ENCODE results near the gene RALGDS.

DNA sequence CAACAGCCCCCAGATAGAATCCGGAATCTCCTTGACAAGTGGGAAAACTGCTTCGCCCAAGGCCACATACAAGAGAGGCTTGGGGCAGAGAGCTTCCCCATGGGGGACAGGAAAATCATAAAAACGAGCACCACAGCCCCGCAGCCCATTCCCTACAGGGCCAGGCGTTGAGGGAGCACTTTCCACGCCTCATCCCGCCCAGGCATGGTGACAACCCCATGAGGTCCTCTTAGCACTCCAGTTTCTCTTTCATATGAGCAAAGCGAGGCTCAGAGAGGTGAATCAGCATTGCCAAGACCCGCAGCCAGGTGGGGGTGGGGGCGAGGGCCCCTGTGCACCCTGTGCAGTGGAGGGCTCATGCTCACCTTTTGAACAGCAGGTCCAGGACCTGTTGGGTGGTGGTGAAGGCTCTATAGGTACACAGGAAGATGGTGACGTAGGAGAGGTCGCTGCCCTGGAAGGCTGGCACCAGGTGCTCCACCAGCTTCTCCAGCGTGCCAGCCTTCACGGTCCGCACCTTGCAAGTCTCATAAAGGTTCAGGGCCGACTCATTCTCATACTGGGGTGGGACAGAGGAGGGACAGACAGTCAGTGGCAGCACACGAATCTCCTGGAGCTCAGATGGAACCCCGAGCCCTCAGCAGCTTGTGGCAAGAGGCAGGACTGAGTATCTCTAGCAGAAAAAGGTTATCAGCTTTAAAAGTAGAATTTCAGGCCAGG lies 10.9 kb downstream of the RALGDS start:
- TF ChIP-seq, protein P1, sequence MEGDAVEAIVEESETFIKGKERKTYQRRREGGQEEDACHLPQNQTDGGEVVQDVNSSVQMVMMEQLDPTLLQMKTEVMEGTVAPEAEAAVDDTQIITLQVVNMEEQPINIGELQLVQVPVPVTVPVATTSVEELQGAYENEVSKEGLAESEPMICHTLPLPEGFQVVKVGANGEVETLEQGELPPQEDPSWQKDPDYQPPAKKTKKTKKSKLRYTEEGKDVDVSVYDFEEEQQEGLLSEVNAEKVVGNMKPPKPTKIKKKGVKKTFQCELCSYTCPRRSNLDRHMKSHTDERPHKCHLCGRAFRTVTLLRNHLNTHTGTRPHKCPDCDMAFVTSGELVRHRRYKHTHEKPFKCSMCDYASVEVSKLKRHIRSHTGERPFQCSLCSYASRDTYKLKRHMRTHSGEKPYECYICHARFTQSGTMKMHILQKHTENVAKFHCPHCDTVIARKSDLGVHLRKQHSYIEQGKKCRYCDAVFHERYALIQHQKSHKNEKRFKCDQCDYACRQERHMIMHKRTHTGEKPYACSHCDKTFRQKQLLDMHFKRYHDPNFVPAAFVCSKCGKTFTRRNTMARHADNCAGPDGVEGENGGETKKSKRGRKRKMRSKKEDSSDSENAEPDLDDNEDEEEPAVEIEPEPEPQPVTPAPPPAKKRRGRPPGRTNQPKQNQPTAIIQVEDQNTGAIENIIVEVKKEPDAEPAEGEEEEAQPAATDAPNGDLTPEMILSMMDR (conservative IDR thresholded peaks at IDR 0.05; ENCODE audit: low read depth in 2 of 2), result no peak
- TF ChIP-seq POLR2AphosphoS5 (IDR thresholded peaks at IDR 0.05; ENCODE audit: low read depth) (no peak), EZH2 (IDR thresholded peaks at IDR 0.05; ENCODE audit: low read depth, unreplicated experiment) (no peak), EZH2phosphoT487 (IDR thresholded peaks at IDR 0.05; ENCODE audit: unreplicated experiment) (no peak), CREB1 (CRISPR knock-in tag; IDR thresholded peaks at IDR 0.05; ENCODE audit: low read depth) (no peak), ZNF114 (CRISPR knock-in tag; IDR thresholded peaks at IDR 0.05) (no peak), ZNF331 (CRISPR knock-in tag; IDR thresholded peaks at IDR 0.05; ENCODE audit: low read depth) (no peak)
- TF ChIP-seq, protein P2, sequence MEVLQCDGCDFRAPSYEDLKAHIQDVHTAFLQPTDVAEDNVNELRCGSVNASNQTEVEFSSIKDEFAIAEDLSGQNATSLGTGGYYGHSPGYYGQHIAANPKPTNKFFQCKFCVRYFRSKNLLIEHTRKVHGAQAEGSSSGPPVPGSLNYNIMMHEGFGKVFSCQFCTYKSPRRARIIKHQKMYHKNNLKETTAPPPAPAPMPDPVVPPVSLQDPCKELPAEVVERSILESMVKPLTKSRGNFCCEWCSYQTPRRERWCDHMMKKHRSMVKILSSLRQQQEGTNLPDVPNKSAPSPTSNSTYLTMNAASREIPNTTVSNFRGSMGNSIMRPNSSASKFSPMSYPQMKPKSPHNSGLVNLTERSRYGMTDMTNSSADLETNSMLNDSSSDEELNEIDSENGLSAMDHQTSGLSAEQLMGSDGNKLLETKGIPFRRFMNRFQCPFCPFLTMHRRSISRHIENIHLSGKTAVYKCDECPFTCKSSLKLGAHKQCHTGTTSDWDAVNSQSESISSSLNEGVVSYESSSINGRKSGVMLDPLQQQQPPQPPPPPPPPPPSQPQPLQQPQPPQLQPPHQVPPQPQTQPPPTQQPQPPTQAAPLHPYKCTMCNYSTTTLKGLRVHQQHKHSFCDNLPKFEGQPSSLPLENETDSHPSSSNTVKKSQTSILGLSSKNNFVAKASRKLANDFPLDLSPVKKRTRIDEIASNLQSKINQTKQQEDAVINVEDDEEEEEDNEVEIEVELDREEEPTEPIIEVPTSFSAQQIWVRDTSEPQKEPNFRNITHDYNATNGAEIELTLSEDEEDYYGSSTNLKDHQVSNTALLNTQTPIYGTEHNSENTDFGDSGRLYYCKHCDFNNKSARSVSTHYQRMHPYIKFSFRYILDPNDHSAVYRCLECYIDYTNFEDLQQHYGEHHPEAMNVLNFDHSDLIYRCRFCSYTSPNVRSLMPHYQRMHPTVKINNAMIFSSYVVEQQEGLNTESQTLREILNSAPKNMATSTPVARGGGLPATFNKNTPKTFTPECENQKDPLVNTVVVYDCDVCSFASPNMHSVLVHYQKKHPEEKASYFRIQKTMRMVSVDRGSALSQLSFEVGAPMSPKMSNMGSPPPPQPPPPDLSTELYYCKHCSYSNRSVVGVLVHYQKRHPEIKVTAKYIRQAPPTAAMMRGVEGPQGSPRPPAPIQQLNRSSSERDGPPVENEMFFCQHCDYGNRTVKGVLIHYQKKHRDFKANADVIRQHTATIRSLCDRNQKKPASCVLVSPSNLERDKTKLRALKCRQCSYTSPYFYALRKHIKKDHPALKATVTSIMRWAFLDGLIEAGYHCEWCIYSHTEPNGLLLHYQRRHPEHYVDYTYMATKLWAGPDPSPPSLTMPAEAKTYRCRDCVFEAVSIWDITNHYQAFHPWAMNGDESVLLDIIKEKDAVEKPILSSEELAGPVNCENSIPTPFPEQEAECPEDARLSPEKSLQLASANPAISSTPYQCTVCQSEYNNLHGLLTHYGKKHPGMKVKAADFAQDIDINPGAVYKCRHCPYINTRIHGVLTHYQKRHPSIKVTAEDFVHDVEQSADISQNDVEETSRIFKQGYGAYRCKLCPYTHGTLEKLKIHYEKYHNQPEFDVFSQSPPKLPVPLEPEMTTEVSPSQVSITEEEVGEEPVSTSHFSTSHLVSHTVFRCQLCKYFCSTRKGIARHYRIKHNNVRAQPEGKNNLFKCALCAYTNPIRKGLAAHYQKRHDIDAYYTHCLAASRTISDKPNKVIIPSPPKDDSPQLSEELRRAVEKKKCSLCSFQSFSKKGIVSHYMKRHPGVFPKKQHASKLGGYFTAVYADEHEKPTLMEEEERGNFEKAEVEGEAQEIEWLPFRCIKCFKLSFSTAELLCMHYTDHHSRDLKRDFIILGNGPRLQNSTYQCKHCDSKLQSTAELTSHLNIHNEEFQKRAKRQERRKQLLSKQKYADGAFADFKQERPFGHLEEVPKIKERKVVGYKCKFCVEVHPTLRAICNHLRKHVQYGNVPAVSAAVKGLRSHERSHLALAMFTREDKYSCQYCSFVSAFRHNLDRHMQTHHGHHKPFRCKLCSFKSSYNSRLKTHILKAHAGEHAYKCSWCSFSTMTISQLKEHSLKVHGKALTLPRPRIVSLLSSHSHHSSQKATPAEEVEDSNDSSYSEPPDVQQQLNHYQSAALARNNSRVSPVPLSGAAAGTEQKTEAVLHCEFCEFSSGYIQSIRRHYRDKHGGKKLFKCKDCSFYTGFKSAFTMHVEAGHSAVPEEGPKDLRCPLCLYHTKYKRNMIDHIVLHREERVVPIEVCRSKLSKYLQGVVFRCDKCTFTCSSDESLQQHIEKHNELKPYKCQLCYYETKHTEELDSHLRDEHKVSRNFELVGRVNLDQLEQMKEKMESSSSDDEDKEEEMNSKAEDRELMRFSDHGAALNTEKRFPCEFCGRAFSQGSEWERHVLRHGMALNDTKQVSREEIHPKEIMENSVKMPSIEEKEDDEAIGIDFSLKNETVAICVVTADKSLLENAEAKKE (CRISPR knock-in tag; IDR thresholded peaks at IDR 0.05), result no peak
- TF ChIP-seq, protein P3, sequence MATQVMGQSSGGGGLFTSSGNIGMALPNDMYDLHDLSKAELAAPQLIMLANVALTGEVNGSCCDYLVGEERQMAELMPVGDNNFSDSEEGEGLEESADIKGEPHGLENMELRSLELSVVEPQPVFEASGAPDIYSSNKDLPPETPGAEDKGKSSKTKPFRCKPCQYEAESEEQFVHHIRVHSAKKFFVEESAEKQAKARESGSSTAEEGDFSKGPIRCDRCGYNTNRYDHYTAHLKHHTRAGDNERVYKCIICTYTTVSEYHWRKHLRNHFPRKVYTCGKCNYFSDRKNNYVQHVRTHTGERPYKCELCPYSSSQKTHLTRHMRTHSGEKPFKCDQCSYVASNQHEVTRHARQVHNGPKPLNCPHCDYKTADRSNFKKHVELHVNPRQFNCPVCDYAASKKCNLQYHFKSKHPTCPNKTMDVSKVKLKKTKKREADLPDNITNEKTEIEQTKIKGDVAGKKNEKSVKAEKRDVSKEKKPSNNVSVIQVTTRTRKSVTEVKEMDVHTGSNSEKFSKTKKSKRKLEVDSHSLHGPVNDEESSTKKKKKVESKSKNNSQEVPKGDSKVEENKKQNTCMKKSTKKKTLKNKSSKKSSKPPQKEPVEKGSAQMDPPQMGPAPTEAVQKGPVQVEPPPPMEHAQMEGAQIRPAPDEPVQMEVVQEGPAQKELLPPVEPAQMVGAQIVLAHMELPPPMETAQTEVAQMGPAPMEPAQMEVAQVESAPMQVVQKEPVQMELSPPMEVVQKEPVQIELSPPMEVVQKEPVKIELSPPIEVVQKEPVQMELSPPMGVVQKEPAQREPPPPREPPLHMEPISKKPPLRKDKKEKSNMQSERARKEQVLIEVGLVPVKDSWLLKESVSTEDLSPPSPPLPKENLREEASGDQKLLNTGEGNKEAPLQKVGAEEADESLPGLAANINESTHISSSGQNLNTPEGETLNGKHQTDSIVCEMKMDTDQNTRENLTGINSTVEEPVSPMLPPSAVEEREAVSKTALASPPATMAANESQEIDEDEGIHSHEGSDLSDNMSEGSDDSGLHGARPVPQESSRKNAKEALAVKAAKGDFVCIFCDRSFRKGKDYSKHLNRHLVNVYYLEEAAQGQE (IDR thresholded peaks at IDR 0.05; ENCODE audit: unreplicated experiment), result no peak
